HepG2 (cell line): ENCODE results near the gene SATB2. TPM values are rescaled to one million over a fixed set of nuclear protein-coding genes. Genes with fewer than 3 reads are reported as not detected.
A peak's percentile ranks its signal among the peaks of the same experiment; 100 is the strongest.

Experiments
- ATAC-seq: fragments of 200-7000 bp; cut with Tn5 transposase; 3 replicates; pipeline ENCODE4 v1.9.1; 2020; ENCODE audit warnings: mild to moderate bottlenecking, moderate library complexity
- BruUV-seq: library from RNA; stranded (reverse); fragments of 400-500 nt; replicated peaks from 2 replicates; lab custom pipeline; 2021; lab: Mats Ljungman, UMichigan
- CTCF ChIA-PET: fragments of 300-600 bp; formaldehyde crosslinking; extraction: SDS; loops from one replicate; lab custom pipeline; 2021; ENCODE audit warnings: low total read pairs, inconsistent platforms, low intra/inter-chr PET ratio; lab: Yijun Ruan, JAX
- POLR2A ChIA-PET: fragments of 350-600 bp; sonication (Branson Sonifier 250); formaldehyde crosslinking; loops from one replicate; lab custom pipeline; 2020; ENCODE audit warnings: antibody characterized with exemption, inconsistent platforms; lab: Yijun Ruan, JAX
- DNase-seq: peaks from one replicate; pipeline ENCODE4 v3.0.0-alpha.2; 2015; ENCODE audit warnings: low spot score
- FAIRE-seq: peaks from 3 replicates; lab custom pipeline; 2011; peaks lifted over from hg19 to GRCh38; lab: Jason Lieb, UNC
- H2AFZ ChIP-seq: one replicate; pipeline ENCODE4 v1.6.1; 2011; ENCODE audit warnings: low read length, inconsistent platforms
- H3K27ac ChIP-seq: fragments of 300-600 bp; 3 replicates; pipeline ENCODE4 v1.8.0; 2011; ENCODE audit warnings: mixed run types, mild to moderate bottlenecking, mixed read lengths, low read length, inconsistent platforms; ENCODE audit not compliant: insufficient read depth; ENCODE audit errors: extremely low read length
- H3K27me3 ChIP-seq, 2 experiments: fragments of 200-600 bp in 1 of 2; 2 replicates in 1 of 2; 3 replicates in 1 of 2; pipeline versions ENCODE4 v1.6.0 to v1.8.0; 2011; ENCODE audit warnings: low read length in 2 of 2, mild to moderate bottlenecking in 2 of 2, moderate library complexity in 2 of 2, inconsistent platforms in 1 of 2; ENCODE audit not compliant: insufficient read depth in 2 of 2, control insufficient read depth in 1 of 2
- H3K36me3 ChIP-seq, 2 experiments: fragments of 200-600 bp in 1 of 2; replicated peaks in 1 of 2; 2 replicates in 1 of 2; 3 replicates in 1 of 2; pipeline versions ENCODE4 v1.5.1 to v1.8.0; 2011; ENCODE audit warnings: low read length in 2 of 2, inconsistent platforms in 1 of 2; ENCODE audit not compliant: insufficient read depth in 2 of 2, control insufficient read depth in 1 of 2
- H3K4me1 ChIP-seq: 2 replicates; pipeline ENCODE4 v1.5.1; 2012; ENCODE audit warnings: low read length, inconsistent platforms; ENCODE audit not compliant: insufficient read depth
- H3K4me2 ChIP-seq: 2 replicates; pipeline ENCODE4 v1.6.0; 2011; ENCODE audit warnings: low read depth, low read length, inconsistent platforms
- H3K4me3 ChIP-seq, 3 experiments: fragments of 200-600 bp in 1 of 3; sonication (generic), shearing (Covaris generic) in 1 of 3; replicated peaks in 1 of 3; 2 replicates each; pipeline ENCODE4 v1.5.1; 2011 to 2016; ENCODE audit warnings: low read length in 3 of 3, inconsistent platforms in 2 of 3, low read depth in 2 of 3, mild to moderate bottlenecking in 2 of 3, control low read depth in 1 of 3, mixed read lengths in 1 of 3; ENCODE audit not compliant: insufficient read depth in 1 of 3
- H3K79me2 ChIP-seq: one replicate; pipeline ENCODE4 v1.6.1; 2011; ENCODE audit warnings: low read length, inconsistent platforms; ENCODE audit not compliant: insufficient read depth
- H3K9ac ChIP-seq: 2 replicates; pipeline ENCODE4 v1.6.0; 2011; ENCODE audit warnings: mild to moderate bottlenecking, low read depth, low read length, inconsistent platforms; ENCODE audit not compliant: insufficient read depth
- H3K9me3 ChIP-seq: 2 replicates; pipeline ENCODE4 v1.5.1; 2012; ENCODE audit warnings: mild to moderate bottlenecking, low read length
- H4K20me1 ChIP-seq: 2 replicates; pipeline ENCODE4 v1.6.0; 2011; ENCODE audit warnings: inconsistent platforms, mild to moderate bottlenecking, low read length, moderate library complexity; ENCODE audit not compliant: insufficient read depth
- CBX2 ChIP-seq, 2 experiments: fragments of 200-600 bp in 1 of 2; sonication (generic); formaldehyde crosslinking in 1 of 2; IDR thresholded peaks; 2 replicates each; pipeline versions ENCODE4 v1.7.0 to v1.8.1; 2018 to 2022; ENCODE audit warnings: low read depth in 2 of 2, low read length in 1 of 2, mild to moderate bottlenecking in 1 of 2, missing genetic modification reagents in 1 of 2
- HOMEZ ChIP-seq: IDR thresholded peaks from 2 replicates; pipeline ENCODE4 v1.6.1; 2016; ENCODE audit warnings: low read depth
- KLF6 ChIP-seq: IDR thresholded peaks from 2 replicates; pipeline ENCODE4 v1.8.0; 2016; ENCODE audit warnings: missing biosample characterization, missing genetic modification reagents
- WGBS: methylation state at CpG from one replicate; pipeline ENCODE4 v1.1.6; 2017; ENCODE audit warnings: low lambda C conversion rate; 5-methylcytosine and 5-hydroxymethylcytosine counted together
- in situ Hi-C: cut with HindIII; loops from 2 replicates; pipeline ENCODE4 v1.10.0; 2017; ENCODE audit warnings: low pct_unique_long_range_greater_than_20kb; ENCODE audit not compliant: extremely low pct_ligation_motif_present
- intact Hi-C: fragments of 100-400 bp; cut with micrococcal nuclease; formaldehyde crosslinking; loops from one replicate; pipeline ENCODE4 v1.10.0; 2022; ENCODE audit not compliant: unreplicated experiment
- polyA plus RNA-seq, 8 experiments: library from polyadenylated mRNA; depleted of rRNA in 3 of 8; stranded (reverse) in 7 of 8; unstranded in 1 of 8; fragments of >200 nt; fragmentation: Illumina TruSeq in 4 of 8; extraction: Trizol in 4 of 8; gene quantifications; 2 replicates each; pipeline versions ENCODE4 v1.2.1 to v1.2.3, GENCODE V29; 2011 to 2016; ENCODE audit warnings: low read depth in 4 of 8, missing spikeins in 1 of 8, mixed read lengths in 1 of 8; ENCODE audit not compliant: insufficient read depth in 1 of 8
- total RNA-seq, 5 experiments: library from RNA; depleted of rRNA; stranded (reverse); fragments of >200 nt; fragmentation: Illumina TruSeq; extraction: Trizol; gene quantifications; 2 replicates each; pipeline ENCODE4 v1.2.3, GENCODE V29; 2016; ENCODE audit warnings: low read depth in 1 of 5

Gene SATB2
- total and polyA plus RNA-seq, 2 of the 13 experiments (the other 11 are each of a cell fraction or from before 2014, with no cell fraction given): 2.5 to 5.5 TPM

DNA sequence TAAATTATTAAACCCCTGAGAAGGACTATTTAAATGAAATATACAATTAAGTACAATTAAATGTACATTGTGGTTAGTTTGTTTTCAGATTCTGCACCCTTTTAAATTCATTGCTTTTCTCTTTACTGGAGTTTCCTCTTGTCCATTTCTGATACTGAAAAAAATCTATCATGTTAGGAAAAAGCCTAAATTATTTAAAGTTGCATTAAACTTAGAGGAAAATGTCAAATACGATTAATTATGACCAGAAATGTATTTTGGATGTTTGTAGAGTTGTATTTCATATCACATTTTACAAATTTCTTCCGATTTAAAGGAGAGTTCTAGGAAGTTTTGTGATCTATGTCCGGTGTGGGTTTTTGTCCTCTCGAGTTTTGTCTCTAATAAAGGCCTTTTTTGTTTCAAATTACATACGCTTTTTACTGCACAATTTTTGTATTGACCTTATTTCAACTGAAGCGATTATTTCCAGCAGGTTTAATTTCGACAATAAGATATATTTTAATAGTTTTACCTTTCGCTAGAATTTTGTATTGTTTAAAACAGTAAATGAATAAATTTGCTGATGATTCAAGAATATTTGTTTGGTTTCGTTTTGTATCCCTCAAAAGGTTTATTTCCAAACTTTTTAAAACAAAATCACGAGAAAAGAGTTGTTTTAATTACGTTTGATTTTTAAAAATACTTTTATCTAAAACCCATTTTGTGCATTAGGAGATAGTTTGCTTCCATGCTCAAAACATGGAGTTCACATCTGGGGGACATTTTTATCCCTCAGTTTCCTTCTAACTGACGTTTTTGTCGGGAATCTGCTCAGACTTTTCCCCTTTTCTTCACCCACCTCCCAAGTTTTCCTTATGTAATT is 3.3 kb upstream of the SATB2 start:
- in situ Hi-C loops (no loop called here), intact Hi-C loops (loop anchor here (5.0 kb wide), 1 partner anchor 439 kb away; no protein-coding TSS in a partner anchor)
- H3K4me2 ChIP-seq: no peak overlapping the region
- POLR2A ChIA-PET: no interaction called here
- WGBS: 25% methylated on average over 13 of the region's 13 CpGs
- H3K9ac ChIP-seq: no peak overlapping the region
- H3K4me3 ChIP-seq: no peak overlapping the region; a peak in 3 of 6 replicates
- no peak overlapping the region for H3K27ac ChIP-seq
- BruUV-seq: no TSS peak
- ATAC-seq (no peak), DNase-seq (no peak)
- H3K27me3 ChIP-seq: peaks cover 11 to 72% of the 10 kb centered on the region in 2 experiments
- no peak for TF ChIP-seq KLF6
- TF ChIP-seq CBX2 (IDR thresholded peaks at IDR 0.05; ENCODE audit: low read depth, low read length): peak; percentile 88
- TF ChIP-seq CBX2 (CRISPR knock-in tag; IDR thresholded peaks at IDR 0.05; ENCODE audit: low read depth): no peak
- TF ChIP-seq HOMEZ (CRISPR knock-in tag): no peak
- TF ChIP-seq, all 625 proteins: peak for 1
- peaks cover 40% of the 10 kb centered on the region for H3K4me1 ChIP-seq
- H2AFZ ChIP-seq: no peak overlapping the region
- H3K36me3 ChIP-seq: no peaks in the 10 kb centered on the region
- no peak for FAIRE-seq
- CTCF ChIA-PET: no interaction called here
- 0 out of 2 replicates have a peak, but pooled peaks cover under 1% of the 10 kb centered on the region for H4K20me1 ChIP-seq
- no peaks in the 10 kb centered on the region for H3K9me3 ChIP-seq
- no peaks in the 10 kb centered on the region for H3K79me2 ChIP-seq
